K562 (cell line): ENCODE measurements around the gene CEBPB. TPM values are rescaled to one million over a fixed set of nuclear protein-coding genes. Genes with fewer than 3 reads are reported as not detected.

Experiments
- CHD1 ChIP-seq: fragments of 200-600 bp; sonication (generic); IDR thresholded peaks from one replicate; pipeline ENCODE4 v1.6.1; 2012; ENCODE audit warnings: mild to moderate bottlenecking, moderate library complexity, low read length, inconsistent platforms
- CREB3 ChIP-seq: fragments of 450-650 bp; conservative IDR thresholded peaks from 2 replicates; pipeline ENCODE4 v1.6.1; 2016; ENCODE audit warnings: missing genetic modification characterization, low read depth, mild to moderate bottlenecking, missing compliant biosample characterization, moderate library complexity
- CXXC5 ChIP-seq: fragments of 250-450 bp; sonication (Bioruptor Pico); IDR thresholded peaks from 2 replicates; pipeline ENCODE4 v1.8.0; 2022; ENCODE audit warnings: inconsistent platforms, mild to moderate bottlenecking, moderate library complexity
- GABPB1 ChIP-seq: sonication (generic); formaldehyde crosslinking; IDR thresholded peaks from 2 replicates; pipeline ENCODE4 v1.8.0; 2022; ENCODE audit warnings: mild to moderate bottlenecking, missing genetic modification reagents
- MAFF ChIP-seq: IDR thresholded peaks from 2 replicates; pipeline ENCODE4 v1.6.1; 2012; ENCODE audit warnings: low read length, improper control_type of control experiment
- NUFIP1 ChIP-seq: fragments of 450-650 bp; IDR thresholded peaks from 2 replicates; pipeline ENCODE4 v1.6.1; 2018; ENCODE audit not compliant: partially characterized antibody
- POLR2AphosphoS2 ChIP-seq: IDR thresholded peaks from 2 replicates; pipeline ENCODE4 v1.6.1; 2012; ENCODE audit warnings: low read length, improper control_type of control experiment
- POLR2B ChIP-seq: fragments of 450-650 bp; IDR thresholded peaks from 2 replicates; pipeline ENCODE4 v1.6.1; 2018; ENCODE audit warnings: low read depth; ENCODE audit not compliant: partially characterized antibody
- POLR2G ChIP-seq: fragments of 200-400 bp; formaldehyde crosslinking; IDR thresholded peaks from 2 replicates; pipeline ENCODE4 v1.6.1; 2017; ENCODE audit warnings: low read depth, mild to moderate bottlenecking, antibody characterized with exemption, low read length, moderate library complexity
- RREB1 ChIP-seq: fragments of 250-450 bp; sonication (Bioruptor Pico); IDR thresholded peaks from 2 replicates; pipeline ENCODE4 v1.4.0; 2020
- SOX6 ChIP-seq: fragments of 450-650 bp; IDR thresholded peaks from 2 replicates; pipeline ENCODE4 v1.6.1; 2014; ENCODE audit warnings: mild to moderate bottlenecking
- ZFPM2 ChIP-seq: fragments of 250-450 bp; sonication (Bioruptor Pico); IDR thresholded peaks from 2 replicates; pipeline ENCODE4 v1.5.1; 2022; ENCODE audit warnings: mild to moderate bottlenecking
- ZKSCAN1 ChIP-seq: fragments of 150-350 bp; IDR thresholded peaks from 2 replicates; pipeline ENCODE4 v1.6.1; 2016; ENCODE audit warnings: low read depth, low read length
- ZKSCAN3 ChIP-seq: fragments of 250-450 bp; sonication (Bioruptor Pico); IDR thresholded peaks from 2 replicates; pipeline ENCODE4 v1.4.0; 2020
- ZNF311 ChIP-seq: fragments of 250-450 bp; sonication (Bioruptor Pico); IDR thresholded peaks from 2 replicates; pipeline ENCODE4 v1.4.0; 2020; ENCODE audit warnings: mild to moderate bottlenecking, moderate library complexity
- polyA plus RNA-seq, 8 experiments: library from polyadenylated mRNA; depleted of rRNA in 4 of 8; stranded (reverse) in 5 of 8; unstranded in 3 of 8; fragments of >200 nt; fragmentation: Nextera tagmentation in 2 of 8; fragmentation: Illumina TruSeq in 1 of 8; extraction: Ambion mirVana in 2 of 8; extraction: Trizol in 1 of 8; gene quantifications; 2 replicates each; pipeline versions ENCODE4 v1.2.1 to v1.2.3, GENCODE V29; 2011 to 2014; ENCODE audit warnings: inconsistent platforms in 1 of 8, missing spikeins in 1 of 8
- total RNA-seq, 7 experiments: library from RNA; depleted of rRNA in 6 of 7; stranded (reverse); fragments of >200 nt in 6 of 7; fragmentation: Illumina TruSeq in 2 of 7; extraction: Trizol in 2 of 7; gene quantifications; 2 replicates each; pipeline versions ENCODE4 v1.2.1 to v1.2.3, GENCODE V29; 2011 to 2021; ENCODE audit warnings: low replicate concordance in 1 of 7

The CEBPB gene
- total and polyA plus RNA-seq, 9 of the 15 experiments (the other 6 are each of a cell fraction or from before 2014, with no cell fraction given), result 1.2 to 72.6 (median 7.8) TPM

- TF ChIP-seq RREB1 (CRISPR knock-in tag) (no peak), NUFIP1 (no peak), CXXC5 (CRISPR knock-in tag) (peak; percentile 11; the same call in 1 of the 2 replicates), CHD1 (no peak), CREB3 (tag) (no peak), ZNF311 (CRISPR knock-in tag) (no peak), POLR2G (peak; percentile 52), ZKSCAN3 (CRISPR knock-in tag) (no peak), POLR2AphosphoS2 (peak; percentile 63), ZKSCAN1 (no peak), MAFF (no peak), POLR2B (peak; percentile 37), GABPB1 (no peak), SOX6 (0 out of 2 replicates have a peak, but pooled peaks have one; percentile 19), ZFPM2 (0 out of 2 replicates have a peak, but pooled peaks have one; percentile 54)
- TF ChIP-seq, all 486 proteins: peak for 17
Measured at GRCh38 chr20:50194831-50195523, 4.3 kb downstream of the CEBPB start (continued).
